NCI-H2081 treated with DMSO at 0.1 percent for 48 hours (cell line): ENCODE results near the gene GBP2.
"Not testable (repeated sequence)": the region's sequence is repeated elsewhere in the genome, so short reads cannot be mapped to it uniquely, and the experiment has no call there.

Source experiments
- DNase-seq: peaks from one replicate; lab custom pipeline; 2025; lab: John Stamatoyannopoulos, UW

GBP2 gene

GRCh38 chr1:89125913-89126580, at the start of gene GBP2:
Gene GBP2 (minus strand): TSS chr1:89126114. CDS start chr1:89121966, 4,148 bp downstream.
- DNase-seq, result no peak

- DNase-seq, result no peak
Measured at GRCh38 chr1:89174491-89174890, 48.6 kb upstream of the GBP2 start.

GRCh38 chr1:89172468-89173143, 46.7 kb upstream of the GBP2 start:
- no peak for DNase-seq

GRCh38 chr1:89171067-89171438, 45.1 kb upstream of the GBP2 start:
- no peak for DNase-seq

GRCh38 chr1:89170170-89171066, 44.5 kb upstream of the GBP2 start:
- DNase-seq, result no peak

- DNase-seq, result no peak
Measured at GRCh38 chr1:89169166-89169565, 43.3 kb upstream of the GBP2 start.

- no peak for DNase-seq
Measured at GRCh38 chr1:89167590-89168230, 41.8 kb upstream of the GBP2 start.

- no peak for DNase-seq
Measured at GRCh38 chr1:89166705-89167104, 40.8 kb upstream of the GBP2 start.

- no peak for DNase-seq
Measured at GRCh38 chr1:89165811-89166210, 39.9 kb upstream of the GBP2 start.

GRCh38 chr1:89151047-89151446, 25.1 kb upstream of the GBP2 start:
- DNase-seq, result no peak

GRCh38 chr1:89149976-89150375, 24.1 kb upstream of the GBP2 start:
- no peak for DNase-seq

GRCh38 chr1:89149229-89149628, 23.3 kb upstream of the GBP2 start:
- DNase-seq, result no peak

GRCh38 chr1:89147678-89148658, 22.1 kb upstream of the GBP2 start:
- DNase-seq, result no peak

- DNase-seq, result no peak
Measured at GRCh38 chr1:89146721-89147120, 20.8 kb upstream of the GBP2 start.

GRCh38 chr1:89143484-89143883, 17.6 kb upstream of the GBP2 start:
- DNase-seq, result no peak

GRCh38 chr1:89142160-89142559, 16.2 kb upstream of the GBP2 start:
- DNase-seq, result no peak

- DNase-seq, result no peak
Measured at GRCh38 chr1:89133747-89134146, 7.8 kb upstream of the GBP2 start.

- DNase-seq, result no peak
Measured at GRCh38 chr1:89130716-89131115, 4.8 kb upstream of the GBP2 start.

- DNase-seq, result no peak
Measured at GRCh38 chr1:89129911-89130310, 4.0 kb upstream of the GBP2 start.

GRCh38 chr1:89128003-89128458, 2.1 kb upstream of the GBP2 start:
- not testable (repeated sequence) for DNase-seq
